SK-N-SH treated with all-trans-retinoic acid at 6 μM for 48 hours (cell line): ENCODE results near the gene CYTIP.

Experiments
- ATAC-seq: fragments of 200-7000 bp; cut with Tn5 transposase; 3 replicates; pipeline ENCODE4 v1.9.1; 2020; ENCODE audit warnings: mild to moderate bottlenecking, moderate library complexity
- ARNTL ChIP-seq: fragments of 450-650 bp; formaldehyde crosslinking; IDR thresholded peaks from 2 replicates; pipeline ENCODE4 v1.5.0; 2020; ENCODE audit warnings: low read depth, mild to moderate bottlenecking, moderate library complexity, borderline replicate concordance
- BACH2 ChIP-seq: fragments of 250-450 bp; sonication (Bioruptor Pico); IDR thresholded peaks from 2 replicates; pipeline ENCODE4 v1.9.0; 2021; ENCODE audit warnings: mild to moderate bottlenecking, borderline replicate concordance
- CSDC2 ChIP-seq: fragments of 250-450 bp; sonication (Bioruptor Pico); IDR thresholded peaks from 2 replicates; pipeline ENCODE4 v1.5.0; 2020; ENCODE audit warnings: mild to moderate bottlenecking, moderate library complexity
- ESRRG ChIP-seq: fragments of 250-450 bp; sonication (Bioruptor Pico); IDR thresholded peaks from 2 replicates; pipeline ENCODE4 v1.6.1; 2021; ENCODE audit warnings: mild to moderate bottlenecking
- GLIS3 ChIP-seq: fragments of 250-450 bp; sonication (Bioruptor Pico); IDR thresholded peaks from 2 replicates; pipeline ENCODE4 v1.5.0; 2020; ENCODE audit warnings: mild to moderate bottlenecking, moderate library complexity
- ISL1 ChIP-seq: fragments of 250-450 bp; sonication (Bioruptor Pico); IDR thresholded peaks from 2 replicates; pipeline ENCODE4 v2.1.2; 2022; ENCODE audit warnings: mild to moderate bottlenecking, moderate library complexity
- PPARA ChIP-seq: fragments of 250-450 bp; sonication (Bioruptor Pico); IDR thresholded peaks from 2 replicates; pipeline ENCODE4 v1.5.0; 2020; ENCODE audit warnings: mild to moderate bottlenecking, borderline replicate concordance
- RARB ChIP-seq: fragments of 250-450 bp; sonication (Bioruptor Pico); IDR thresholded peaks from 2 replicates; pipeline ENCODE4 v1.8.0; 2021; ENCODE audit warnings: mild to moderate bottlenecking, moderate library complexity
- SNAI2 ChIP-seq: fragments of 250-450 bp; sonication (Bioruptor Pico); IDR thresholded peaks from 2 replicates; pipeline ENCODE4 v1.5.0; 2020; ENCODE audit warnings: mild to moderate bottlenecking, moderate library complexity
- TCF4 ChIP-seq: fragments of 250-450 bp; sonication (Bioruptor Pico); IDR thresholded peaks from 2 replicates; pipeline ENCODE4 v1.8.0; 2021; ENCODE audit warnings: mild to moderate bottlenecking, moderate library complexity, borderline replicate concordance
- TOX ChIP-seq: fragments of 250-450 bp; sonication (Bioruptor Pico); IDR thresholded peaks from 2 replicates; pipeline ENCODE4 v1.8.0; 2021; ENCODE audit warnings: mild to moderate bottlenecking, moderate library complexity, borderline replicate concordance
- ZC3H10 ChIP-seq: fragments of 250-450 bp; sonication (Bioruptor Pico); IDR thresholded peaks from 2 replicates; pipeline ENCODE4 v1.5.1; 2021; ENCODE audit warnings: mild to moderate bottlenecking, moderate library complexity
- ZFP3 ChIP-seq: fragments of 250-450 bp; sonication (Bioruptor Pico); IDR thresholded peaks from 2 replicates; pipeline ENCODE4 v1.5.0; 2020; ENCODE audit warnings: mild to moderate bottlenecking, moderate library complexity
- ZFP30 ChIP-seq: fragments of 450-650 bp; formaldehyde crosslinking; IDR thresholded peaks from 2 replicates; pipeline ENCODE4 v1.5.0; 2022; ENCODE audit warnings: mild to moderate bottlenecking, moderate library complexity
- ZNF565 ChIP-seq: fragments of 450-650 bp; formaldehyde crosslinking; conservative IDR thresholded peaks from 2 replicates; pipeline ENCODE4 v1.5.0; 2020; ENCODE audit warnings: low read depth, mild to moderate bottlenecking, moderate library complexity
- ZNF70 ChIP-seq: fragments of 450-650 bp; formaldehyde crosslinking; IDR thresholded peaks from 2 replicates; pipeline ENCODE4 v1.5.0; 2020; ENCODE audit warnings: mild to moderate bottlenecking, moderate library complexity
- ZNF8 ChIP-seq: fragments of 450-650 bp; formaldehyde crosslinking; IDR thresholded peaks from 2 replicates; pipeline ENCODE4 v1.5.0; 2020; ENCODE audit warnings: mild to moderate bottlenecking, moderate library complexity
- TF ChIP-seq, protein P1 (sequence below): fragments of 250-450 bp; sonication (Bioruptor Pico); IDR thresholded peaks from 2 replicates; pipeline ENCODE4 v1.5.1; 2021; ENCODE audit warnings: mild to moderate bottlenecking, moderate library complexity
- TF ChIP-seq, protein P2 (sequence below): fragments of 250-450 bp; sonication (Bioruptor Pico); IDR thresholded peaks from 2 replicates; pipeline ENCODE4 v1.5.1; 2020; ENCODE audit warnings: low read depth, mild to moderate bottlenecking, moderate library complexity
- TF ChIP-seq, protein P3 (sequence below): fragments of 250-450 bp; sonication (Bioruptor Pico); IDR thresholded peaks from 2 replicates; pipeline ENCODE4 v1.5.0; 2020; ENCODE audit warnings: mild to moderate bottlenecking, moderate library complexity
- TF ChIP-seq, protein P4 (sequence below): fragments of 250-450 bp; sonication (Bioruptor Pico); IDR thresholded peaks from 2 replicates; pipeline ENCODE4 v1.8.0; 2021; ENCODE audit warnings: low read depth, mild to moderate bottlenecking, moderate library complexity, borderline replicate concordance

The CYTIP gene

DNA sequence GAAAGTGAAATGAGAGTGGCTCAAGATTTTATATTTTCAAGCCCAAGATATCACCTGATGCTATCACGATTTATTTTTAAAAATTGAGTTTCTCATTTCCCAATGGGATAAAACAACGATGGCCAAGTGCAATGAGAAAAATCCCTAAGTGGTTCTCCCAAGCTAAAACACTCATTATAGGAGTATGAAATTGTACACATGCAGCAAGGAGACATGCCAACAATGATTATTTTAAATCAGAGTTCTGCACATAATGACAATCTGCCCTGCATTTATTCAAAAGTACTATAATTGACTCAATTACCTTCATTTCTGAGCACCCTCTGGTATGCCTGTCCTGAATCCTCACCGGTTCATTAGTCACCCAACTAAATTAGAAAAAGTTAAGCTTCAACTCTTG lies 12.7 kb downstream of the CYTIP start (continued):
- TF ChIP-seq TOX (CRISPR knock-in tag) (no peak), ARNTL (no peak), ZFP30 (CRISPR knock-in tag) (no peak), RARB (CRISPR knock-in tag) (no peak), SNAI2 (no peak), ZNF565 (CRISPR knock-in tag) (no peak), ZC3H10 (no peak), GLIS3 (no peak), ESRRG (no peak), PPARA (CRISPR knock-in tag) (no peak), ISL1 (CRISPR knock-in tag) (no peak), ZFP3 (CRISPR knock-in tag) (no peak), BACH2 (no peak)

DNA sequence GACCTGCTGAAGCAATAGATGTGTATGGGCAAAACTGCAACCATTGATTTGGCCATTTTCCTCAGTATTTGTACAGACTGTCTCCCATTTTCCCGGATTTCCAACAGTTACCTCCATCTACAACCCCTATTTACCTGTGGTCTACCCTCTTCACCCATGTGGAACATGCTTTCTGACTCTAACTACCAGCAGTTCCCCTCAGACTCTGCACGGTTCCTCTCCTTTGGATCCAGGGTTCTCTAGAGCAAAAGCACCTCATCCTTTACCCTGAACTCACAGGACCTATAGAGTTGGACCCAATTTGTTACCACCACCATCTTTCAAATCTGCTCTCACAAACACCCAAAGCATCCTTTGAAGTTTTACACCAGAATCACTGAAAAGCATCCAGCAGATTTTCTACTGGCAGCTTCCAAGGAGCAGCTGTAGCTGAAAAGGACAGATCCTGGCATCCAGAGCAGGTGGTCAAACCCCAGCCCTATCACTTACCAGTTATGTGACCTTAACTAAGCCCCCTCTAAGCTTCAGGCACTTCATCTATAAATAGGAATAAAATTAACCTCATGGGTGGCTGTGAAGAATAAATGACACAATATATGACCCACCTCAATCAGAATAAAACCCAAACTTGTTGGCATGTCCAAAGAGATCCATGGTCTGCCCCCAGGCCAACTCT lies 15.3 kb downstream of the CYTIP start:
- TF ChIP-seq ESRRG, result no peak
- TF ChIP-seq BACH2, result no peak
- TF ChIP-seq CSDC2 (CRISPR knock-in tag), result no peak
- TF ChIP-seq, protein P1, sequence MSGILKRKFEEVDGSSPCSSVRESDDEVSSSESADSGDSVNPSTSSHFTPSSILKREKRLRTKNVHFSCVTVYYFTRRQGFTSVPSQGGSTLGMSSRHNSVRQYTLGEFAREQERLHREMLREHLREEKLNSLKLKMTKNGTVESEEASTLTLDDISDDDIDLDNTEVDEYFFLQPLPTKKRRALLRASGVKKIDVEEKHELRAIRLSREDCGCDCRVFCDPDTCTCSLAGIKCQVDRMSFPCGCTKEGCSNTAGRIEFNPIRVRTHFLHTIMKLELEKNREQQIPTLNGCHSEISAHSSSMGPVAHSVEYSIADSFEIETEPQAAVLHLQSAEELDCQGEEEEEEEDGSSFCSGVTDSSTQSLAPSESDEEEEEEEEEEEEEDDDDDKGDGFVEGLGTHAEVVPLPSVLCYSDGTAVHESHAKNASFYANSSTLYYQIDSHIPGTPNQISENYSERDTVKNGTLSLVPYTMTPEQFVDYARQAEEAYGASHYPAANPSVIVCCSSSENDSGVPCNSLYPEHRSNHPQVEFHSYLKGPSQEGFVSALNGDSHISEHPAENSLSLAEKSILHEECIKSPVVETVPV (CRISPR knock-in tag), result no peak
- TF ChIP-seq, protein P2, sequence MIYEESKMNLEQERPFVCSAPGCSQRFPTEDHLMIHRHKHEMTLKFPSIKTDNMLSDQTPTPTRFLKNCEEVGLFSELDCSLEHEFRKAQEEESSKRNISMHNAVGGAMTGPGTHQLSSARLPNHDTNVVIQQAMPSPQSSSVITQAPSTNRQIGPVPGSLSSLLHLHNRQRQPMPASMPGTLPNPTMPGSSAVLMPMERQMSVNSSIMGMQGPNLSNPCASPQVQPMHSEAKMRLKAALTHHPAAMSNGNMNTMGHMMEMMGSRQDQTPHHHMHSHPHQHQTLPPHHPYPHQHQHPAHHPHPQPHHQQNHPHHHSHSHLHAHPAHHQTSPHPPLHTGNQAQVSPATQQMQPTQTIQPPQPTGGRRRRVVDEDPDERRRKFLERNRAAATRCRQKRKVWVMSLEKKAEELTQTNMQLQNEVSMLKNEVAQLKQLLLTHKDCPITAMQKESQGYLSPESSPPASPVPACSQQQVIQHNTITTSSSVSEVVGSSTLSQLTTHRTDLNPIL, result no peak
- TF ChIP-seq ISL1 (CRISPR knock-in tag), result no peak
- TF ChIP-seq, protein P3, sequence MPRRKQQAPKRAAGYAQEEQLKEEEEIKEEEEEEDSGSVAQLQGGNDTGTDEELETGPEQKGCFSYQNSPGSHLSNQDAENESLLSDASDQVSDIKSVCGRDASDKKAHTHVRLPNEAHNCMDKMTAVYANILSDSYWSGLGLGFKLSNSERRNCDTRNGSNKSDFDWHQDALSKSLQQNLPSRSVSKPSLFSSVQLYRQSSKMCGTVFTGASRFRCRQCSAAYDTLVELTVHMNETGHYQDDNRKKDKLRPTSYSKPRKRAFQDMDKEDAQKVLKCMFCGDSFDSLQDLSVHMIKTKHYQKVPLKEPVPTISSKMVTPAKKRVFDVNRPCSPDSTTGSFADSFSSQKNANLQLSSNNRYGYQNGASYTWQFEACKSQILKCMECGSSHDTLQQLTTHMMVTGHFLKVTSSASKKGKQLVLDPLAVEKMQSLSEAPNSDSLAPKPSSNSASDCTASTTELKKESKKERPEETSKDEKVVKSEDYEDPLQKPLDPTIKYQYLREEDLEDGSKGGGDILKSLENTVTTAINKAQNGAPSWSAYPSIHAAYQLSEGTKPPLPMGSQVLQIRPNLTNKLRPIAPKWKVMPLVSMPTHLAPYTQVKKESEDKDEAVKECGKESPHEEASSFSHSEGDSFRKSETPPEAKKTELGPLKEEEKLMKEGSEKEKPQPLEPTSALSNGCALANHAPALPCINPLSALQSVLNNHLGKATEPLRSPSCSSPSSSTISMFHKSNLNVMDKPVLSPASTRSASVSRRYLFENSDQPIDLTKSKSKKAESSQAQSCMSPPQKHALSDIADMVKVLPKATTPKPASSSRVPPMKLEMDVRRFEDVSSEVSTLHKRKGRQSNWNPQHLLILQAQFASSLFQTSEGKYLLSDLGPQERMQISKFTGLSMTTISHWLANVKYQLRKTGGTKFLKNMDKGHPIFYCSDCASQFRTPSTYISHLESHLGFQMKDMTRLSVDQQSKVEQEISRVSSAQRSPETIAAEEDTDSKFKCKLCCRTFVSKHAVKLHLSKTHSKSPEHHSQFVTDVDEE (CRISPR knock-in tag), result no peak
- no peak for TF ChIP-seq ZC3H10
- TF ChIP-seq TOX (CRISPR knock-in tag), result no peak
- TF ChIP-seq ARNTL, result no peak
- TF ChIP-seq ZNF565 (CRISPR knock-in tag), result no peak
- ATAC-seq, result no peak

DNA sequence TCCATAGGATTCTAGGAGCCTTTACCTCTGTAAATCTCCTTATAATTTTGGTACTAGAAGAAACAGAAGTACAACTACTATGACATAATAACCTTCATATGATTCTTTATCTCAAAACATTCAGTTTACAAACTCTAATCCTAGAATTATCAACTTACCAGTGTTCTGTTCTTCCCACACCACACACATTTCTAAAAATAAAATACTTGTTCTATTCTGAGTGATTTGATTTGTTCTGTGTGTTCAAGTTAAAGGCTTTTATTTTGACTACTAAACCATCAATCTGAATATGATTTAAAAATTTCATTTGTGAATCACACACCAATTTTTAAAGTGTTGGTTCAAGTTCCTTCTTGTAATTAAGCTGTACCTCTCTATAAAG lies 16.0 kb downstream of the CYTIP start:
- TF ChIP-seq TCF4 (no peak), ZNF565 (CRISPR knock-in tag) (no peak), ARNTL (no peak), ZC3H10 (no peak), ZFP3 (CRISPR knock-in tag) (no peak), BACH2 (no peak), CSDC2 (CRISPR knock-in tag) (no peak), ISL1 (CRISPR knock-in tag) (no peak), RARB (CRISPR knock-in tag) (no peak), ESRRG (no peak), ZNF70 (CRISPR knock-in tag) (no peak), GLIS3 (no peak), ZNF8 (CRISPR knock-in tag) (no peak)
- TF ChIP-seq, protein P3 (CRISPR knock-in tag), result no peak
- TF ChIP-seq, protein P4, sequence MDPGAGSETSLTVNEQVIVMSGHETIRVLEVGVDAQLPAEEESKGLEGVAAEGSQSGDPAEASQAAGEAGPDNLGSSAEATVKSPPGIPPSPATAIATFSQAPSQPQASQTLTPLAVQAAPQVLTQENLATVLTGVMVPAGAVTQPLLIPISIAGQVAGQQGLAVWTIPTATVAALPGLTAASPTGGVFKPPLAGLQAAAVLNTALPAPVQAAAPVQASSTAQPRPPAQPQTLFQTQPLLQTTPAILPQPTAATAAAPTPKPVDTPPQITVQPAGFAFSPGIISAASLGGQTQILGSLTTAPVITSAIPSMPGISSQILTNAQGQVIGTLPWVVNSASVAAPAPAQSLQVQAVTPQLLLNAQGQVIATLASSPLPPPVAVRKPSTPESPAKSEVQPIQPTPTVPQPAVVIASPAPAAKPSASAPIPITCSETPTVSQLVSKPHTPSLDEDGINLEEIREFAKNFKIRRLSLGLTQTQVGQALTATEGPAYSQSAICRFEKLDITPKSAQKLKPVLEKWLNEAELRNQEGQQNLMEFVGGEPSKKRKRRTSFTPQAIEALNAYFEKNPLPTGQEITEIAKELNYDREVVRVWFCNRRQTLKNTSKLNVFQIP, result no peak
- no peak for ATAC-seq
